ENCODE measurements around the gene ARHGAP42.
"Not testable (repeated sequence)": the region's sequence is repeated elsewhere in the genome, so short reads cannot be mapped to it uniquely, and the experiment has no call there.

Gene ARHGAP42

GRCh38 chr11:101013702-101014101, 326.6 kb downstream of the ARHGAP42 start:
- H3K36me3 ChIP-seq (ENCODE audit: insufficient read depth, low read length); H3K4me3 ChIP-seq (ENCODE audit: low read depth, low read length); H2AFZ ChIP-seq (ENCODE audit: low read length, unreplicated experiment); H3K4me1 ChIP-seq (ENCODE audit: control insufficient read depth, insufficient read depth, low read length, unreplicated experiment); H3K27ac ChIP-seq (ENCODE audit: low read depth, low read length); H3K79me2 ChIP-seq (ENCODE audit: control insufficient read depth, insufficient read depth, low read length, unreplicated experiment): not testable (repeated sequence)
- H3K27me3 ChIP-seq (ENCODE audit: insufficient read depth, low read length): peaks cover 12% of the 10 kb centered on the region; the same call in 1 of the 2 replicates

GRCh38 chr11:101014600-101015285, 327.7 kb downstream of the ARHGAP42 start:
- Histone ChIP-seq H3K27ac (ENCODE audit: low read depth, low read length) (no peak overlapping the region), H3K27me3 (ENCODE audit: insufficient read depth, low read length) (peaks cover 12% of the 10 kb centered on the region; the same call in 1 of the 2 replicates), H3K4me3 (ENCODE audit: low read depth, low read length) (no peak overlapping the region), H3K4me1 (ENCODE audit: control insufficient read depth, insufficient read depth, low read length, unreplicated experiment) (no peaks in the 10 kb centered on the region), H2AFZ (ENCODE audit: low read length, unreplicated experiment) (no peak overlapping the region), H3K79me2 (ENCODE audit: control insufficient read depth, insufficient read depth, low read length, unreplicated experiment) (no peaks in the 10 kb centered on the region), H3K36me3 (ENCODE audit: insufficient read depth, low read length) (no peaks in the 10 kb centered on the region)

GRCh38 chr11:101019870-101020269, 332.8 kb downstream of the ARHGAP42 start:
- no peaks in the 10 kb centered on the region for H3K79me2 ChIP-seq (ENCODE audit: control insufficient read depth, insufficient read depth, low read length, unreplicated experiment)
- H3K27me3 ChIP-seq (ENCODE audit: insufficient read depth, low read length): peaks cover 4% of the 10 kb centered on the region; the same call in 1 of the 2 replicates
- H2AFZ ChIP-seq (ENCODE audit: low read length, unreplicated experiment): no peak overlapping the region
- H3K4me3 ChIP-seq (ENCODE audit: low read depth, low read length): no peak overlapping the region
- no peaks in the 10 kb centered on the region for H3K4me1 ChIP-seq (ENCODE audit: control insufficient read depth, insufficient read depth, low read length, unreplicated experiment)
- H3K36me3 ChIP-seq (ENCODE audit: insufficient read depth, low read length): no peaks in the 10 kb centered on the region
- no peak overlapping the region for H3K27ac ChIP-seq (ENCODE audit: low read depth, low read length)

GRCh38 chr11:101022256-101022655, 335.2 kb downstream of the ARHGAP42 start:
- H3K4me3 ChIP-seq (ENCODE audit: low read depth, low read length): no peak overlapping the region
- no peak overlapping the region for H3K27ac ChIP-seq (ENCODE audit: low read depth, low read length)
- H3K79me2 ChIP-seq (ENCODE audit: control insufficient read depth, insufficient read depth, low read length, unreplicated experiment): no peaks in the 10 kb centered on the region
- H3K36me3 ChIP-seq (ENCODE audit: insufficient read depth, low read length): no peaks in the 10 kb centered on the region
- H3K4me1 ChIP-seq (ENCODE audit: control insufficient read depth, insufficient read depth, low read length, unreplicated experiment): no peaks in the 10 kb centered on the region
- no peak overlapping the region for H2AFZ ChIP-seq (ENCODE audit: low read length, unreplicated experiment)
- H3K27me3 ChIP-seq (ENCODE audit: insufficient read depth, low read length): no peaks in the 10 kb centered on the region

GRCh38 chr11:101028644-101029043, 341.6 kb downstream of the ARHGAP42 start:
- no peak overlapping the region for H2AFZ ChIP-seq (ENCODE audit: low read length, unreplicated experiment)

GRCh38 chr11:101030015-101030414, 342.9 kb downstream of the ARHGAP42 start:
- H3K79me2 ChIP-seq (ENCODE audit: control insufficient read depth, insufficient read depth, low read length, unreplicated experiment): no peaks in the 10 kb centered on the region
- no peaks in the 10 kb centered on the region for H3K4me1 ChIP-seq (ENCODE audit: control insufficient read depth, insufficient read depth, low read length, unreplicated experiment)
- no peaks in the 10 kb centered on the region for H3K36me3 ChIP-seq (ENCODE audit: insufficient read depth, low read length)
- H2AFZ ChIP-seq (ENCODE audit: low read length, unreplicated experiment): no peak overlapping the region
- no peak overlapping the region for H3K4me3 ChIP-seq (ENCODE audit: low read depth, low read length)
- H3K27ac ChIP-seq (ENCODE audit: low read depth, low read length): no peak overlapping the region
- H3K27me3 ChIP-seq (ENCODE audit: insufficient read depth, low read length): no peaks in the 10 kb centered on the region

More at GRCh38 chr11:101028644-101029043, 341.6 kb downstream of the ARHGAP42 start:
- H3K4me3 ChIP-seq (ENCODE audit: low read depth, low read length): no peak overlapping the region
- H3K27me3 ChIP-seq (ENCODE audit: insufficient read depth, low read length): no peaks in the 10 kb centered on the region
- no peak overlapping the region for H3K27ac ChIP-seq (ENCODE audit: low read depth, low read length)
- H3K4me1 ChIP-seq (ENCODE audit: control insufficient read depth, insufficient read depth, low read length, unreplicated experiment): no peaks in the 10 kb centered on the region
- no peaks in the 10 kb centered on the region for H3K79me2 ChIP-seq (ENCODE audit: control insufficient read depth, insufficient read depth, low read length, unreplicated experiment)
- H3K36me3 ChIP-seq (ENCODE audit: insufficient read depth, low read length): no peaks in the 10 kb centered on the region

- no peaks in the 10 kb centered on the region for H3K36me3 ChIP-seq (ENCODE audit: insufficient read depth, low read length)
- no peaks in the 10 kb centered on the region for H3K79me2 ChIP-seq (ENCODE audit: control insufficient read depth, insufficient read depth, low read length, unreplicated experiment)
- H3K4me1 ChIP-seq (ENCODE audit: control insufficient read depth, insufficient read depth, low read length, unreplicated experiment): no peaks in the 10 kb centered on the region
- H2AFZ ChIP-seq (ENCODE audit: low read length, unreplicated experiment): no peak overlapping the region
- no peak overlapping the region for H3K4me3 ChIP-seq (ENCODE audit: low read depth, low read length)
- no peak overlapping the region for H3K27ac ChIP-seq (ENCODE audit: low read depth, low read length)
- H3K27me3 ChIP-seq (ENCODE audit: insufficient read depth, low read length): no peaks in the 10 kb centered on the region
Observed at GRCh38 chr11:101030692-101031091, 343.6 kb downstream of the ARHGAP42 start.

- no peak overlapping the region for H2AFZ ChIP-seq (ENCODE audit: low read length, unreplicated experiment)
- H3K79me2 ChIP-seq (ENCODE audit: control insufficient read depth, insufficient read depth, low read length, unreplicated experiment): no peaks in the 10 kb centered on the region
- no peaks in the 10 kb centered on the region for H3K4me1 ChIP-seq (ENCODE audit: control insufficient read depth, insufficient read depth, low read length, unreplicated experiment)
- no peak overlapping the region for H3K27ac ChIP-seq (ENCODE audit: low read depth, low read length)
- no peak overlapping the region for H3K4me3 ChIP-seq (ENCODE audit: low read depth, low read length)
- no peaks in the 10 kb centered on the region for H3K27me3 ChIP-seq (ENCODE audit: insufficient read depth, low read length)
- no peaks in the 10 kb centered on the region for H3K36me3 ChIP-seq (ENCODE audit: insufficient read depth, low read length)
Observed at GRCh38 chr11:101031713-101032112, 344.6 kb downstream of the ARHGAP42 start.

- no peaks in the 10 kb centered on the region for H3K79me2 ChIP-seq (ENCODE audit: control insufficient read depth, insufficient read depth, low read length, unreplicated experiment)
- no peaks in the 10 kb centered on the region for H3K27me3 ChIP-seq (ENCODE audit: insufficient read depth, low read length)
- no peak overlapping the region for H3K4me3 ChIP-seq (ENCODE audit: low read depth, low read length)
- H3K36me3 ChIP-seq (ENCODE audit: insufficient read depth, low read length): no peaks in the 10 kb centered on the region
- H3K27ac ChIP-seq (ENCODE audit: low read depth, low read length): no peak overlapping the region
- no peaks in the 10 kb centered on the region for H3K4me1 ChIP-seq (ENCODE audit: control insufficient read depth, insufficient read depth, low read length, unreplicated experiment)
- no peak overlapping the region for H2AFZ ChIP-seq (ENCODE audit: low read length, unreplicated experiment)
Observed at GRCh38 chr11:101032991-101033390, 345.9 kb downstream of the ARHGAP42 start.

GRCh38 chr11:101034076-101034475, 347.0 kb downstream of the ARHGAP42 start:
- Histone ChIP-seq H3K36me3 (ENCODE audit: insufficient read depth, low read length) (no peaks in the 10 kb centered on the region), H3K27me3 (ENCODE audit: insufficient read depth, low read length) (no peaks in the 10 kb centered on the region), H3K27ac (ENCODE audit: low read depth, low read length) (no peak overlapping the region), H2AFZ (ENCODE audit: low read length, unreplicated experiment) (no peak overlapping the region), H3K4me1 (ENCODE audit: control insufficient read depth, insufficient read depth, low read length, unreplicated experiment) (no peaks in the 10 kb centered on the region), H3K4me3 (ENCODE audit: low read depth, low read length) (no peak overlapping the region), H3K79me2 (ENCODE audit: control insufficient read depth, insufficient read depth, low read length, unreplicated experiment) (no peaks in the 10 kb centered on the region)

GRCh38 chr11:101035872-101036271, 348.8 kb downstream of the ARHGAP42 start:
- Histone ChIP-seq H3K27ac (ENCODE audit: low read depth, low read length) (no peak overlapping the region), H3K36me3 (ENCODE audit: insufficient read depth, low read length) (no peaks in the 10 kb centered on the region), H3K4me3 (ENCODE audit: low read depth, low read length) (no peak overlapping the region), H2AFZ (ENCODE audit: low read length, unreplicated experiment) (no peak overlapping the region), H3K79me2 (ENCODE audit: control insufficient read depth, insufficient read depth, low read length, unreplicated experiment) (no peaks in the 10 kb centered on the region), H3K4me1 (ENCODE audit: control insufficient read depth, insufficient read depth, low read length, unreplicated experiment) (no peaks in the 10 kb centered on the region), H3K27me3 (ENCODE audit: insufficient read depth, low read length) (no peaks in the 10 kb centered on the region)

Data from ACC112 (cell line).